Rectal smooth muscle tissue (tissue), 1 donor: ENCODE data around the gene INHA.

Experiments used
- H3K27ac ChIP-seq: one replicate; pipeline ENCODE4 v1.7.0; 2013; ENCODE audit warnings: low read depth, low read length, inconsistent platforms
- H3K27me3 ChIP-seq: one replicate; pipeline ENCODE4 v1.7.0; 2013; ENCODE audit warnings: low read length; ENCODE audit not compliant: control insufficient read depth, insufficient read depth
- H3K36me3 ChIP-seq: one replicate; pipeline ENCODE4 v1.7.0; 2013; ENCODE audit warnings: low read length; ENCODE audit not compliant: control insufficient read depth, insufficient read depth
- H3K4me1 ChIP-seq: one replicate; pipeline ENCODE4 v1.7.0; 2013; ENCODE audit warnings: low read length; ENCODE audit not compliant: control insufficient read depth, insufficient read depth
- H3K4me3 ChIP-seq: one replicate; pipeline ENCODE4 v1.7.0; 2013; ENCODE audit warnings: low read length
- H3K9ac ChIP-seq: one replicate; pipeline ENCODE4 v1.7.0; 2013; ENCODE audit warnings: low read length

Gene INHA

GRCh38 chr2:219574484-219575311 is 2.6 kb downstream of the INHA start:
- Histone ChIP-seq H3K27ac (no peak overlapping the region), H3K27me3 (peaks cover 6% of the 10 kb centered on the region), H3K36me3 (no peaks in the 10 kb centered on the region), H3K9ac (no peak overlapping the region), H3K4me3 (no peak overlapping the region), H3K4me1 (peaks cover 4% of the 10 kb centered on the region)

- Histone ChIP-seq H3K27me3 (peaks cover 6% of the 10 kb centered on the region), H3K36me3 (no peaks in the 10 kb centered on the region), H3K9ac (no peak overlapping the region), H3K4me1 (peaks cover 4% of the 10 kb centered on the region), H3K27ac (no peak overlapping the region), H3K4me3 (no peak overlapping the region)
These were observed 3.7 kb downstream of the INHA start for GRCh38 chr2:219575566-219576504.

- H3K4me1 ChIP-seq = peaks cover 1% of the 10 kb centered on the region
- no peak overlapping the region for H3K9ac ChIP-seq
- H3K36me3 ChIP-seq = no peaks in the 10 kb centered on the region
- peaks cover 6% of the 10 kb centered on the region for H3K27me3 ChIP-seq
- no peak overlapping the region for H3K27ac ChIP-seq
- H3K4me3 ChIP-seq = no peak overlapping the region
These were observed 4.6 kb downstream of the INHA start for GRCh38 chr2:219576505-219577388.

- Histone ChIP-seq H3K27me3 (peaks cover 6% of the 10 kb centered on the region), H3K9ac (no peak overlapping the region), H3K4me3 (no peak overlapping the region), H3K4me1 (no peaks in the 10 kb centered on the region), H3K27ac (no peak overlapping the region), H3K36me3 (no peaks in the 10 kb centered on the region)
These were observed 6.9 kb downstream of the INHA start for GRCh38 chr2:219578811-219579613.

GRCh38 chr2:219581346-219581745 is 9.2 kb downstream of the INHA start:
- H3K4me3 ChIP-seq = no peak overlapping the region
- H3K27me3 ChIP-seq = peaks cover 4% of the 10 kb centered on the region
- no peak overlapping the region for H3K27ac ChIP-seq
- no peak overlapping the region for H3K9ac ChIP-seq
- H3K4me1 ChIP-seq = no peaks in the 10 kb centered on the region
- H3K36me3 ChIP-seq = no peaks in the 10 kb centered on the region

GRCh38 chr2:219591091-219591490 is 19.0 kb downstream of the INHA start:
- H3K9ac ChIP-seq = no peak overlapping the region
- H3K4me3 ChIP-seq = no peak overlapping the region
- H3K4me1 ChIP-seq = no peaks in the 10 kb centered on the region
- H3K27me3 ChIP-seq = no peaks in the 10 kb centered on the region
- H3K27ac ChIP-seq = no peak overlapping the region
- no peaks in the 10 kb centered on the region for H3K36me3 ChIP-seq

- Histone ChIP-seq H3K4me3 (no peak overlapping the region), H3K4me1 (no peaks in the 10 kb centered on the region), H3K27ac (no peak overlapping the region), H3K9ac (no peak overlapping the region), H3K36me3 (no peaks in the 10 kb centered on the region), H3K27me3 (no peaks in the 10 kb centered on the region)
These were observed 20.6 kb downstream of the INHA start for GRCh38 chr2:219592736-219593135.

GRCh38 chr2:219593154-219593553 is 21.0 kb downstream of the INHA start:
- Histone ChIP-seq H3K36me3 (no peaks in the 10 kb centered on the region), H3K9ac (no peak overlapping the region), H3K4me1 (peaks cover under 1% of the 10 kb centered on the region), H3K27ac (no peak overlapping the region), H3K4me3 (no peak overlapping the region), H3K27me3 (no peaks in the 10 kb centered on the region)

GRCh38 chr2:219595256-219595655 is 23.1 kb downstream of the INHA start:
- H3K36me3 ChIP-seq = no peaks in the 10 kb centered on the region
- H3K4me3 ChIP-seq = no peak overlapping the region
- H3K27ac ChIP-seq = no peak overlapping the region
- H3K9ac ChIP-seq = no peak overlapping the region
- peaks cover 4% of the 10 kb centered on the region for H3K4me1 ChIP-seq
- no peaks in the 10 kb centered on the region for H3K27me3 ChIP-seq

- H3K27me3 ChIP-seq = no peaks in the 10 kb centered on the region
- H3K4me1 ChIP-seq = peaks cover 4% of the 10 kb centered on the region
- peak overlapping the region; percentile 93 for H3K27ac ChIP-seq
- peak overlapping the region; percentile 100 for H3K4me3 ChIP-seq
- peak overlapping the region; percentile 4 for H3K9ac ChIP-seq
- H3K36me3 ChIP-seq = peaks cover 6% of the 10 kb centered on the region
These were observed 24.9 kb downstream of the INHA start for GRCh38 chr2:219596954-219597551.
